Fibroblast of villous mesenchyme (primary cell): ENCODE data around the gene MICALL1. TPM values are rescaled to one million over a fixed set of nuclear protein-coding genes. Genes with fewer than 3 reads are reported as not detected.

Source experiments
- DNase-seq: peaks from one replicate; pipeline ENCODE4 v3.0.0-alpha.2; 2010; ENCODE audit warnings: low read depth
- H3K4me3 ChIP-seq: 2 replicates; pipeline ENCODE4 v1.5.1; 2011; ENCODE audit warnings: low read depth, mild to moderate bottlenecking, low read length
- total RNA-seq: library from RNA; depleted of rRNA; stranded (reverse); fragments of >200 nt; gene quantifications from 2 replicates; pipeline ENCODE4 v1.2.3, GENCODE V29; 2012
- TF ChIP-seq, protein P1 (sequence below): IDR thresholded peaks from 2 replicates; pipeline ENCODE4 v1.5.1; 2012; ENCODE audit warnings: low read depth, mild to moderate bottlenecking, low read length; ENCODE audit not compliant: insufficient read depth

MICALL1 gene
- total RNA-seq, 1 donor: 47.9 TPM

DNA sequence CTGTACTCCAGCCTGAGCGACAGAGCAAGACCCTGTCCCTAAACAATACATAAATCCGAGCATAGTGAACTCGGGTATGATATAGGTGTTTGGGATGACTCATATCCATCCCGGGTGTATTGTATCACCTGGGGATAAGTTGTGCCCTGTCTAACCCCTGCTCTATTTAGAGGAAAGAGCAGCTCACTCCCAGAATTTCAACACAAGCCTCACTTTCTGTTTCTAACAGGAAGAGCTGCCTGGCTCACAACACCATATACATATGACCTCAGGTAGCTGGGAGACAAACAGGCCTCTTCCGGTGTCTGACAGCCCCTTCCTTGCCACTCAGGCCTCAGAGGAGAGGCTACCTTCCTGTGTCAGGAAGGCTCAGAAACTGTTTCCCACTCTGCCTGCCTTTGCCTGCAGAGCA is 9.9 kb upstream of the MICALL1 start:
- peak; percentile 73 for DNase-seq
- TF ChIP-seq, protein P1, sequence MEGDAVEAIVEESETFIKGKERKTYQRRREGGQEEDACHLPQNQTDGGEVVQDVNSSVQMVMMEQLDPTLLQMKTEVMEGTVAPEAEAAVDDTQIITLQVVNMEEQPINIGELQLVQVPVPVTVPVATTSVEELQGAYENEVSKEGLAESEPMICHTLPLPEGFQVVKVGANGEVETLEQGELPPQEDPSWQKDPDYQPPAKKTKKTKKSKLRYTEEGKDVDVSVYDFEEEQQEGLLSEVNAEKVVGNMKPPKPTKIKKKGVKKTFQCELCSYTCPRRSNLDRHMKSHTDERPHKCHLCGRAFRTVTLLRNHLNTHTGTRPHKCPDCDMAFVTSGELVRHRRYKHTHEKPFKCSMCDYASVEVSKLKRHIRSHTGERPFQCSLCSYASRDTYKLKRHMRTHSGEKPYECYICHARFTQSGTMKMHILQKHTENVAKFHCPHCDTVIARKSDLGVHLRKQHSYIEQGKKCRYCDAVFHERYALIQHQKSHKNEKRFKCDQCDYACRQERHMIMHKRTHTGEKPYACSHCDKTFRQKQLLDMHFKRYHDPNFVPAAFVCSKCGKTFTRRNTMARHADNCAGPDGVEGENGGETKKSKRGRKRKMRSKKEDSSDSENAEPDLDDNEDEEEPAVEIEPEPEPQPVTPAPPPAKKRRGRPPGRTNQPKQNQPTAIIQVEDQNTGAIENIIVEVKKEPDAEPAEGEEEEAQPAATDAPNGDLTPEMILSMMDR: no peak
- no peak overlapping the region for H3K4me3 ChIP-seq

DNA sequence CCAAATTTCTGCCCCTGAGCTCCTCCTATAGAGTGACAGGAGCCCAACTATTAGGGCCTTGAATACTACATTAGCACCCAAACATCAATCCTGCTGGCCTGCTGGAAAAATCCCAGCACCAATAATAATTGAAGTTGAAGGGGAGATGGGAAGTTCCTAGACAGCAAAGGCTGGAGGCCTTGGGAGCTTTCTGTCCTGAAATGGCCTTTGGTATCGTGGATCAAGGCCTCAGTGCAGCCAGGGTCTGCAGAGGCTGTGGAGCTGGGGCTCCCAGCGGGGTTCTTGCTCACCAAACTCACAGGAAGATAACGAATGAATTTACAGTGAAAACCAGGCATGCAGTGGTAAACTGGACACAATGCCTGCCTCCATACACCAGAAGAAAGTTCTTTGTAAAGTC is 9.2 kb upstream of the MICALL1 start:
- peak; percentile 17 for DNase-seq
- H3K4me3 ChIP-seq: no peak overlapping the region
- TF ChIP-seq, protein P1: no peak

DNA sequence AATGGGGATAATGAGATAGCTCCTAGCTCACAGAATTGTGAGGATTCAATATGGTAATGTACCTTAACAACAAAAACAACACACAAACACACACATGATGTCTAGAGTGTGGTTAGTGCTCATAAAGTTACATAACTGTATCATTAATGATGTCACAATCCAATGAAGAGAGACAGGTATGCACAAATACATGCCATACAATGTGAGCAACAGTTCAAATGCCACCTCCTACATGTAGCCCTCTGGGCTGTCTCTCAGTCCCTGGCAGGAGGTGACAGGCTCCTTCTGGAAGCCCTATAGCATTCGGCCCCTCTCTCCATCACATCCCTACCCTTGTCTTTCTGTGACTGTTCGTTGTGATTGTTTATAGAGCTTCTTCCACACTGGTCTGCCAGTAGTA is 8.3 kb upstream of the MICALL1 start:
- no peak overlapping the region for H3K4me3 ChIP-seq
- TF ChIP-seq, protein P1: no peak
- DNase-seq: no peak

DNA sequence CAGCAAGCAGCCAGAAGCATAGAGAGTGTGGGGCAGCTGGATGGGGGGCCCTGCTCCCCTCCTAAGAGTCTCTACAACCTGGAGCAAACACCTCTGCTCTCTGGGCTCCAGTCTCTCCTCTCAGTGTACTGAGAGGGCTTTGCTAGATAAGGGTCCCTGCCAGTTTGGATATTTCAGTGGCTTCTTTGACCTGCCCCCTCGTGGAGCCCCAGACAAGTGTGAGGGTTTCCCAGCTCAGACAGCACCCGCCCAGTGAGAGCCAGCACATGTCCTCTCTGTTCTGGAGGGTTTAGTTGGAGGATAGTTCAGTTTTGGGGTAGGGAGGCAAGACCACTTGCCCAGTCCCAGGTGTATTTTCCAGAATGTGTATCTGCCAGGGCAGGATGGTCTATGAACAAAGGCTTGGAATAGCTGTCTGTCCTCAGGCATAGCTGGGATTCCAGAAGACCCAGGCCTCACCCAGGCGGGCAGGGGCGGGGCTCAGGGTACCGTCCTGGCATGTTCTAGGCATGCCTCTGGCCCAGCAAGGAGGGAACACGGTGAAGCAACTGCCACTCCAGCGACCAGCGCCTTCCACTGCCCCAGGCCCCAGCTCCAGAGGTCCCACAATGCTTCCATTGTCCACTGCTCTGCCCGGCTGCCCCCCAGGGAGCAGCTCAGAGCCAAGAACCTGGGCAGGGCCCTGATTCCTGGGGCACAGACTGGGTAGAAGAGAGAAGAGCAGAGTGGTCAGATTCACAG is 7.5 kb upstream of the MICALL1 start:
- TF ChIP-seq, protein P1: no peak
- DNase-seq: no peak

DNA sequence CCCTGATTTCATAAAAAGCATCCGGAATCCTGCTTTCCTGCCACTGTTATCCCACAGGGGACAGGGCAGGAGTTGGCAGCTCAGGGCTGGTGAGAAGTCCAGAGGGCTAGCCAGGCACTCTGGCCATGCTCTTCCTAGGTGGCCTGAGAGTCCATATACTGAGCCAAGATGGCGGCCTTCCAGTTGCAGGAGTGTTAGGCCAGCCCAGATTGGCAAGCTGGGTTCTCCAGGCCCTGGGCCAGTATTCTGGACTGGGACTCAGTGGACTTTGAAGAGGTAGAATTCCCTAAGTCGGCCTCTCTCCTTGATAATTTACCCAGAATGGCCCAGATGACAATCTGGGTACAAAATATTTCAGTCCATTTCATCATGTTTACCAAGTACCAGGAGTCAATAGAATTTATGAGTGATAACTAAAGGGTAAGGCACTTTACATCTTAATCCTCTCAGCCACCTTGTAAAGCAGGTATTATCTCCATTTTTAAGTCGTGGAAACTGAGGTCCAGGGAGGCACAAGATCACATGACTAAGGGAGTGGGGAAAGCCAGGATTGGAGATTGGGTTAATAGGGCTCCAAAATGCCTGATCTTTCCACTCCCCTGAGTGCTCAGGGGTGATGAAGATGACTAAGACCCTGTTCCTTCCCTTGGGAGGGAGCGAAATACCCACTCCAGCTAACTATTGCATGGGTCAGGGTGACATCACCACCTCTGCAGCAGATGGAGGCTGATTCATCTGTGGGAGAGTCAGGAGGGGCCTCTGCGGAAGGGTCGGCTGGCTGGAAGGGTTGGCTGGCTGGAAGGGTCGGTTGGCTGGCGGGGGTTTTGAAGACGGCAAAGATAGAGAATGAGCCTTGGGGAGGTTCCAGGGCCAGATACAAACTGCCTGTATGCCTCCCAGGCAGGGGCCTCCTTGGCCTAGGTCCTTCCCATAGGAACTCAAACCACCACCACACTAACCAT is 1.2 kb upstream of the MICALL1 start:
- TF ChIP-seq, protein P1: no peak
- DNase-seq: peak; percentile 98
- H3K4me3 ChIP-seq: peak overlapping the region; percentile 56

More for the DNA sequence above, 7.5 kb upstream of the MICALL1 start:
- H3K4me3 ChIP-seq: no peak overlapping the region

DNA sequence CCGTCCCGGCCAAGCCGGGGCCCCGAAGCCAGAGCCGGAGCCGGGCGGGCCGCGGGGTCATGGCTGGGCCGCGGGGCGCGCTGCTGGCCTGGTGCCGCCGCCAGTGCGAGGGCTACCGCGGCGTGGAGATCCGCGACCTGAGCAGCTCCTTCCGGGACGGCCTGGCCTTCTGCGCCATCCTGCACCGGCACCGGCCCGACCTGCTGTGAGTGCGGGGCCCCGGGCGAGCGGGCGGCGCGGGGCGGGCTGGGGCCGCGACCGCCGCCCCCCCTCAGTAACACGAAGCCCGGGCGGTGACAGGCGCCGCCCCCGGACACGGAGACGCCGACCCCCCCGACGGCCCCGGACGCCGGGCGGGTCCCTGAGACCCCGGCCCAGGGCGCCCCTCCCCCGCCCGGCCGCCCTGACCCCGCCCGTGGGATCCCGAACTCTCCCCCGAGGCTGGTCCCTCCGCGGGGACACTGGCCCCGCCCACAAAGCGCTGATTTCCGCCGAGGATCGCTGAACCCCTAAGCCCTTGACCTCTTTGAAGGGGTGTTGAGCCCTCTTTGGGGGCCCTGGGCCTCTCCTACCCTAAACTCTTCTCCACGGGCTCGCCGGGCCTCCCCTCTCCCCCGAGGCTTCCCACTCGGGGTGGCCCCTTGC is 389 bp downstream of the MICALL1 start:
- DNase-seq: no peak

More for the DNA sequence above, 389 bp downstream of the MICALL1 start:
- peak overlapping the region; percentile 74 for H3K4me3 ChIP-seq
- TF ChIP-seq, protein P1: no peak
